GM23248 (cell line): Measurements from ENCODE around the gene DNAH5.

Experiments
- EZH2 ChIP-seq: fragments of 200-600 bp; sonication (generic); IDR thresholded peaks from 2 replicates; pipeline ENCODE4 v1.6.1; 2018; ENCODE audit warnings: antibody characterized with exemption, mild to moderate bottlenecking; ENCODE audit not compliant: insufficient read depth, poor library complexity, severe bottlenecking
- EZH2phosphoT487 ChIP-seq: fragments of 200-600 bp; sonication (generic); IDR thresholded peaks from 2 replicates; pipeline ENCODE4 v1.6.1; 2018; ENCODE audit warnings: antibody characterized with exemption, moderate library complexity, mild to moderate bottlenecking, low read depth; ENCODE audit not compliant: insufficient read depth

- no peak for TF ChIP-seq EZH2phosphoT487
- no peak for TF ChIP-seq EZH2
Measured at GRCh38 chr5:13992795-13993194, 48.3 kb upstream of the DNAH5 start.
